AG09309 (cell line): ENCODE measurements around the gene ABCA4.
"Not testable (repeated sequence)": the region's sequence is repeated elsewhere in the genome, so short reads cannot be mapped to it uniquely, and the experiment has no call there.

Source experiments
- DNase-seq: peaks from one replicate; pipeline ENCODE4 v3.0.0-alpha.2; 2010; ENCODE audit warnings: low read depth
- H3K4me3 ChIP-seq: 2 replicates; pipeline ENCODE4 v1.5.1; 2011; ENCODE audit warnings: mild to moderate bottlenecking, low read depth, low read length, moderate library complexity; ENCODE audit not compliant: control insufficient read depth
- CTCF ChIP-seq: IDR thresholded peaks from 2 replicates; pipeline ENCODE4 v1.5.1; 2011; ENCODE audit warnings: mild to moderate bottlenecking, low read depth, low read length, inconsistent platforms; ENCODE audit not compliant: insufficient read depth, control insufficient read depth; ENCODE audit errors: missing control alignments

ABCA4 gene

GRCh38 chr1:93993731-93994130 is 127.2 kb downstream of the ABCA4 start:
- no peak for TF ChIP-seq CTCF
- H3K4me3 ChIP-seq, result no peak overlapping the region
- no peak for DNase-seq

- no peak for DNase-seq
- no peak for TF ChIP-seq CTCF
- no peak overlapping the region for H3K4me3 ChIP-seq
These were observed 128.0 kb downstream of the ABCA4 start for GRCh38 chr1:93992954-93993353.

GRCh38 chr1:93992190-93992589 is 128.8 kb downstream of the ABCA4 start:
- no peak for TF ChIP-seq CTCF
- H3K4me3 ChIP-seq, result no peak overlapping the region
- no peak for DNase-seq

- H3K4me3 ChIP-seq, result no peak overlapping the region
- TF ChIP-seq CTCF, result no peak
- DNase-seq, result no peak
These were observed 129.7 kb downstream of the ABCA4 start for GRCh38 chr1:93991271-93991670.

- not testable (repeated sequence) for DNase-seq
These were observed 130.5 kb downstream of the ABCA4 start for GRCh38 chr1:93990477-93990876.

GRCh38 chr1:93990010-93990409 is 130.9 kb downstream of the ABCA4 start:
- no peak for TF ChIP-seq CTCF
- no peak overlapping the region for H3K4me3 ChIP-seq
- DNase-seq, result no peak

More at GRCh38 chr1:93990477-93990876, 130.5 kb downstream of the ABCA4 start:
- not testable (repeated sequence) for H3K4me3 ChIP-seq

- TF ChIP-seq CTCF, result no peak
- DNase-seq, result no peak
- no peak overlapping the region for H3K4me3 ChIP-seq
These were observed 131.3 kb downstream of the ABCA4 start for GRCh38 chr1:93989601-93990000.
